ENCODE results near the gene KCNH5. TPM values are rescaled to one million over a fixed set of nuclear protein-coding genes. Genes with fewer than 3 reads are reported as not detected.
"Not testable (repeated sequence)": the region's sequence is repeated elsewhere in the genome, so short reads cannot be mapped to it uniquely, and the experiment has no call there.

The KCNH5 gene
- total RNA-seq, 2 experiments from 2014 or later: not detected

GRCh38 chr14:62777510-62777909, 267.7 kb downstream of the KCNH5 start:
- H3K4me3 Mint-ChIP-seq: no peak overlapping the region
- no peak overlapping the region for H3K27ac Mint-ChIP-seq
- H3K27me3 Mint-ChIP-seq (ENCODE audit: low read depth): no peaks in the 10 kb centered on the region
- H3K4me1 Mint-ChIP-seq (ENCODE audit: low read depth): no peaks in the 10 kb centered on the region
- POLR2A ChIA-PET: no interaction called here
- no peak for ATAC-seq
- DNase-seq: no peak
- no peaks in the 10 kb centered on the region for H3K36me3 Mint-ChIP-seq (ENCODE audit: low read depth)
- CTCF ChIA-PET: no interaction called here
- H3K9me3 Mint-ChIP-seq (ENCODE audit: insufficient read depth): peaks cover 11% of the 10 kb centered on the region

- Mint-ChIP-seq H3K4me1 (ENCODE audit: low read depth) (no peaks in the 10 kb centered on the region), H3K27ac (no peak overlapping the region), H3K27me3 (ENCODE audit: low read depth) (no peaks in the 10 kb centered on the region), H3K36me3 (ENCODE audit: low read depth) (no peaks in the 10 kb centered on the region), H3K4me3 (no peak overlapping the region), H3K9me3 (ENCODE audit: insufficient read depth) (peaks cover 10% of the 10 kb centered on the region)
- POLR2A ChIA-PET: no interaction called here
- ATAC-seq: no peak
- no peak for DNase-seq
- CTCF ChIA-PET: no interaction called here
These were observed 269.0 kb downstream of the KCNH5 start for GRCh38 chr14:62776300-62776699.

- ATAC-seq (no peak), DNase-seq (no peak)
- Mint-ChIP-seq H3K27ac (no peak overlapping the region), H3K4me3 (no peak overlapping the region), H3K4me1 (ENCODE audit: low read depth) (no peaks in the 10 kb centered on the region), H3K36me3 (ENCODE audit: low read depth) (no peaks in the 10 kb centered on the region), H3K9me3 (ENCODE audit: insufficient read depth) (no peaks in the 10 kb centered on the region), H3K27me3 (ENCODE audit: low read depth) (no peaks in the 10 kb centered on the region)
- CTCF ChIA-PET: no interaction called here
- POLR2A ChIA-PET: no interaction called here
These were observed 276.5 kb downstream of the KCNH5 start for GRCh38 chr14:62768753-62769152.

- ChIA-PET POLR2A (no interaction called here), CTCF (no interaction called here)
- Mint-ChIP-seq H3K4me3 (no peak overlapping the region), H3K36me3 (ENCODE audit: low read depth) (no peaks in the 10 kb centered on the region), H3K27me3 (ENCODE audit: low read depth) (no peaks in the 10 kb centered on the region), H3K27ac (no peak overlapping the region), H3K9me3 (ENCODE audit: insufficient read depth) (no peaks in the 10 kb centered on the region), H3K4me1 (ENCODE audit: low read depth) (no peaks in the 10 kb centered on the region)
- DNase-seq (no peak), ATAC-seq (no peak)
These were observed 281.3 kb downstream of the KCNH5 start for GRCh38 chr14:62763951-62764350.

GRCh38 chr14:62759796-62760195, 285.5 kb downstream of the KCNH5 start:
- no peaks in the 10 kb centered on the region for H3K27me3 Mint-ChIP-seq (ENCODE audit: low read depth)
- H3K4me1 Mint-ChIP-seq (ENCODE audit: low read depth): no peaks in the 10 kb centered on the region
- H3K36me3 Mint-ChIP-seq (ENCODE audit: low read depth): no peaks in the 10 kb centered on the region
- no peak overlapping the region for H3K27ac Mint-ChIP-seq
- ATAC-seq: no peak
- peaks cover 4% of the 10 kb centered on the region for H3K9me3 Mint-ChIP-seq (ENCODE audit: insufficient read depth)
- ChIA-PET POLR2A (no interaction called here), CTCF (no interaction called here)
- no peak for DNase-seq
- H3K4me3 Mint-ChIP-seq: no peak overlapping the region

DNA sequence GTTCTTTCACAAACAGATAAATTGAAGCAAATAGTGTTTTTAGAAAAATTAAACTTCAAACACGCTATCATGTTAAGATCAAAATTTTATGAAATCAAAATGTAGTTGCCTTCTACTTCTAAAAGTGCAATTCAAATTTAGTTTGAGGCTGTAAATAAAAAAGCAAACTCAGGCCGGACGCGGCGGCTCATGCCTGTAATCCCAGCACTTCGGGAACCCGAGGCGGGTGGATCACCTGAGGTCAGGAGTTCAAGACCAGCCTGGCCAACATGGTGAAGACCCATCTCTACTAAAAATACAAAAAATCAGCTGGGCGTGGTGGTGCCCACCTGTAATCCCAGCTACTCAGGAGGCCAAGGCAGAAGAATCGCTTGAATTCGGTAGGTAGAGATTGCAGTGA, 298.4 kb downstream of the KCNH5 start:
- H3K4me1 Mint-ChIP-seq (ENCODE audit: low read depth); POLR2A ChIA-PET; H3K27ac Mint-ChIP-seq; DNase-seq; H3K9me3 Mint-ChIP-seq (ENCODE audit: insufficient read depth); H3K27me3 Mint-ChIP-seq (ENCODE audit: low read depth); H3K36me3 Mint-ChIP-seq (ENCODE audit: low read depth); H3K4me3 Mint-ChIP-seq; CTCF ChIA-PET; ATAC-seq: not testable (repeated sequence)

DNA sequence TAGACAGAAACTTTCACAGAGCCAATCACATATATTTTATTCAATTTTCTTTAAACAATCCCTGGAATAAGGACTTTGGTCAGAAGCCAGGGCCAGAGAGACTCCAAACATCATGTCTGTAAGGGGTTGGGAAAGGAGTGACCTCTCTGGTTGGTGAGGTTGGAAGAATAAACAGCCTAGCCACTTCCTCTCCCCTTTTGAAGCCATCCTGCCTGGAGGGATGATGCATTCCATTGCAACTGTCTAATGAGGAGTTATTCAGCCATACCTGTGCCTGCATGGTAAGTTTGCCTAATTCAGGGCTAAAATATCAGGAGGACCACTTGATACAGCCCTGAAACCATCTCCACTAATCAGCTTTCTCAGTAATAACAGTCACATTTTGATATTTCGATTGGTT, 299.8 kb downstream of the KCNH5 start:
- DNase-seq (no peak), ATAC-seq (no peak)
- Mint-ChIP-seq H3K4me1 (ENCODE audit: low read depth) (no peaks in the 10 kb centered on the region), H3K27ac (no peak overlapping the region), H3K9me3 (ENCODE audit: insufficient read depth) (peaks cover 4% of the 10 kb centered on the region), H3K4me3 (no peak overlapping the region), H3K27me3 (ENCODE audit: low read depth) (no peaks in the 10 kb centered on the region), H3K36me3 (ENCODE audit: low read depth) (no peaks in the 10 kb centered on the region)
- CTCF ChIA-PET: no interaction called here
- POLR2A ChIA-PET: no interaction called here

DNA sequence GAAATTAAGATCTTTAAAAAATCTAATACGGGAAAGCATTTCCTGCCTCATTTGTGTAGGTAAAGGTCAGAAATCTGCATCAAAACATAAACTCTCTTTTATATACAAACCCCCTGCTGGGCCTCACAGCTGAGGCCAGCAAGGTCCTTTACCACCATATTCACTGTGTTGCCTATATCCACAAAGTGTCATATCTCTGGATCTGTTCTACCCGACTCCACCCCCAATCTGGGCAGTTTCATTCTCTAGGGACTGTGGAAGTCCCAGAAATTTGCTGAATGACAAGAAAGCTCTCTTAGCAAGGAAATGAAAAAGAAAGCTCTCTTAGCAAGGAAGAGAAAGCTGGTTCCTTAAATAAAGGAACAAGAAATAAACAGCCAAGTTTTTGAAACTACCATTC, 301.7 kb downstream of the KCNH5 start:
- DNase-seq: no peak
- no peak overlapping the region for H3K27ac Mint-ChIP-seq
- no peaks in the 10 kb centered on the region for H3K4me1 Mint-ChIP-seq (ENCODE audit: low read depth)
- no peaks in the 10 kb centered on the region for H3K27me3 Mint-ChIP-seq (ENCODE audit: low read depth)
- no peak for ATAC-seq
- POLR2A ChIA-PET: no interaction called here
- no peak overlapping the region for H3K4me3 Mint-ChIP-seq
- no peaks in the 10 kb centered on the region for H3K36me3 Mint-ChIP-seq (ENCODE audit: low read depth)
- H3K9me3 Mint-ChIP-seq (ENCODE audit: insufficient read depth): peaks cover 4% of the 10 kb centered on the region
- CTCF ChIA-PET: no interaction called here

DNA sequence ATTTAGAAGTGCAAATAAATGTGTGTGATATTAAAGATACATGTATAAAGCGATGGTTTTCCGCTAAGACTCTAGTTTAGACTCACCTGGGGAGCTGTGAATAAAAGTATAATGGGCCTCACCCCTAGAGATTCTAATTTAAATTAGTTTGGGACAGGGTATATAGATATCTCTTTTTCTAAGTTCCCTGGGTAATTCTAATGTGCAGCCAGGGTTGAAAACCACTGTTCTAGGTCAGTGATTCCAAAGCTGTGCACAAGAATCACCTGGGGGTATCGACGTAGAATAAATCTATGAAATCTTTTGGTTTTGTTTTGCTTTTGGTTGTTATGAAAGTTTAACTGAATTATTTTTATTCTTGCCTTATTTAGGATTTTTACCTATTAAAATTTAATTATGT, 302.1 kb downstream of the KCNH5 start:
- Mint-ChIP-seq H3K36me3 (ENCODE audit: low read depth) (no peaks in the 10 kb centered on the region), H3K27ac (no peak overlapping the region), H3K4me1 (ENCODE audit: low read depth) (no peaks in the 10 kb centered on the region), H3K9me3 (ENCODE audit: insufficient read depth) (peaks cover 4% of the 10 kb centered on the region), H3K4me3 (no peak overlapping the region), H3K27me3 (ENCODE audit: low read depth) (no peaks in the 10 kb centered on the region)
- ChIA-PET POLR2A (no interaction called here), CTCF (no interaction called here)
- DNase-seq (no peak), ATAC-seq (no peak)

GRCh38 chr14:62739647-62740046, 305.6 kb downstream of the KCNH5 start:
- no peak for DNase-seq
- Mint-ChIP-seq H3K27ac (no peak overlapping the region), H3K4me3 (no peak overlapping the region), H3K27me3 (ENCODE audit: low read depth) (no peaks in the 10 kb centered on the region), H3K4me1 (ENCODE audit: low read depth) (no peaks in the 10 kb centered on the region), H3K36me3 (ENCODE audit: low read depth) (no peaks in the 10 kb centered on the region), H3K9me3 (ENCODE audit: insufficient read depth) (no peaks in the 10 kb centered on the region)
- ChIA-PET CTCF (no interaction called here), POLR2A (no interaction called here)
- no peak for ATAC-seq

GRCh38 chr14:62736048-62737043, 308.9 kb downstream of the KCNH5 start:
- no peak overlapping the region for H3K4me3 Mint-ChIP-seq
- no peaks in the 10 kb centered on the region for H3K36me3 Mint-ChIP-seq (ENCODE audit: low read depth)
- no peaks in the 10 kb centered on the region for H3K4me1 Mint-ChIP-seq (ENCODE audit: low read depth)
- ChIA-PET CTCF (no interaction called here), POLR2A (no interaction called here)
- H3K27me3 Mint-ChIP-seq (ENCODE audit: low read depth): no peaks in the 10 kb centered on the region
- no peak overlapping the region for H3K27ac Mint-ChIP-seq
- ATAC-seq (no peak), DNase-seq (no peak)
- no peaks in the 10 kb centered on the region for H3K9me3 Mint-ChIP-seq (ENCODE audit: insufficient read depth)

GRCh38 chr14:62734831-62735230, 310.4 kb downstream of the KCNH5 start:
- no peak for DNase-seq
- ChIA-PET POLR2A (no interaction called here), CTCF (no interaction called here)
- H3K27me3 Mint-ChIP-seq (ENCODE audit: low read depth): no peaks in the 10 kb centered on the region
- no peak overlapping the region for H3K27ac Mint-ChIP-seq
- no peaks in the 10 kb centered on the region for H3K4me1 Mint-ChIP-seq (ENCODE audit: low read depth)
- H3K4me3 Mint-ChIP-seq: no peak overlapping the region
- H3K36me3 Mint-ChIP-seq (ENCODE audit: low read depth): no peaks in the 10 kb centered on the region
- H3K9me3 Mint-ChIP-seq (ENCODE audit: insufficient read depth): no peaks in the 10 kb centered on the region
- ATAC-seq: no peak

- ChIA-PET POLR2A (no interaction called here), CTCF (no interaction called here)
- ATAC-seq: no peak
- DNase-seq: no peak
- Mint-ChIP-seq H3K27me3 (ENCODE audit: low read depth) (no peaks in the 10 kb centered on the region), H3K27ac (no peak overlapping the region), H3K36me3 (ENCODE audit: low read depth) (no peaks in the 10 kb centered on the region), H3K4me1 (ENCODE audit: low read depth) (no peaks in the 10 kb centered on the region), H3K4me3 (no peak overlapping the region), H3K9me3 (ENCODE audit: insufficient read depth) (no peaks in the 10 kb centered on the region)
These were observed 322.9 kb downstream of the KCNH5 start for GRCh38 chr14:62722406-62722805.

Data from activated CD8-positive, alpha-beta T cell treated with anti-CD3 and anti-CD28 coated beads, Interleukin-2, amount 10 ng/mL, durations not matched to agents 7 days and 5 days (primary cell).